MG63 (cell line): ENCODE data around the gene PSMA8. TPM values are rescaled to one million over a fixed set of nuclear protein-coding genes. Genes with fewer than 3 reads are reported as not detected.
"Not testable (repeated sequence)": the region's sequence is repeated elsewhere in the genome, so short reads cannot be mapped to it uniquely, and the experiment has no call there.

Experiments used
- DNase-seq: peaks from one replicate; pipeline ENCODE4 v3.0.0-alpha.2; 2020
- H3K27me3 ChIP-seq: fragments of 250-450 bp; sonication (Bioruptor Pico); 2 replicates; pipeline ENCODE4 v1.5.1; 2020; ENCODE audit warnings: mild to moderate bottlenecking, moderate library complexity
- H3K36me3 ChIP-seq: fragments of 250-450 bp; sonication (Bioruptor Pico); 2 replicates; pipeline ENCODE4 v1.5.1; 2020; ENCODE audit warnings: mild to moderate bottlenecking, moderate library complexity
- H3K4me3 ChIP-seq: fragments of 250-450 bp; sonication (Bioruptor Pico); 2 replicates; pipeline ENCODE4 v1.5.1; 2020; ENCODE audit warnings: mild to moderate bottlenecking, moderate library complexity
- H3K9me3 ChIP-seq: fragments of 250-450 bp; sonication (Bioruptor Pico); 2 replicates; pipeline ENCODE4 v1.5.1; 2020; ENCODE audit warnings: mild to moderate bottlenecking, moderate library complexity
- total RNA-seq: library from RNA; depleted of rRNA; stranded (reverse); fragments of >200 nt; shearing (Covaris generic); gene quantifications from 2 replicates; pipeline ENCODE4 v1.2.3, GENCODE V29; 2014; ENCODE audit warnings: low replicate concordance

Gene PSMA8
- total RNA-seq, 1 experiment from 2014 or later = 0.23 TPM

DNA sequence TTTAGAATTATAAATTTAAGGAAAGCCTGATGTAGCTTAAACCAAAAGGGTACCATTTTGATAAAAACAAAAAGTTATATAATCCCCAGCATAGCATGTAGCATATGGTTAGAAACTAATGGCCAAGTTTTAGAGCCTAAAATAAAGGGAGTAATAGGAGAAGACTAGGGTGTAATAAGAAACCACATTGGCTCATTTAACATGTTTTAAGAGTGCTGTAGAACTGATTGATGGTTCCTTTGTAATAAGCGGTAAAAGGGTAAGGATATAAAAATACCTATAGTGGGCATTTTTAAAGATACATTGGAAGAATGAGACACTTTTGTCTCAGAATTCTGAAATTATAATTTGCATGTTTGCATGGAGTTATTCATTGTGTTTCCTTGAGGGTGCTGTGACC lies 1.9 kb downstream of the PSMA8 start:
- Histone ChIP-seq H3K9me3 (no peaks in the 10 kb centered on the region), H3K4me3 (no peak overlapping the region), H3K36me3 (no peaks in the 10 kb centered on the region), H3K27me3 (peaks cover 2% of the 10 kb centered on the region)
- no peak for DNase-seq

DNA sequence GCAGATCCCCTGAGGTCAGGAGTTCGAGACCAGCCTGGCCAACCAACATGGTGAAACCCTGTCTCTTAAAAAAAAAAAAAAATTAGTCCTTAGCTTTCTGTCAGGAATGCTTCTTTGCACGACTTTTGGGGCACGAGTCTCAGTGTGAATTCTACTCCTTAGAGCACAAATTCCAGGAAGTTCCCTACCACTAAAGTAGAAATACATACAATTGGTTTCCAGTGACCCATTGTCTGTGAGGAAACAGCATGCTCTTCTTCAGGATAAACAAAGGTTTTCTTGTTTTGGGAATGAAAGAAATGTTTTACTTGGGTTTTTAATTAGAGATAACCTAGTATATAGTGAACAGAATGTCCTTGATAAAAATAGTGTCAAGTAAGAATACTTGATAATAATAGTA lies 23.7 kb downstream of the PSMA8 start:
- H3K9me3 ChIP-seq = no peaks in the 10 kb centered on the region
- DNase-seq = no peak
- no peaks in the 10 kb centered on the region for H3K36me3 ChIP-seq
- H3K27me3 ChIP-seq = no peaks in the 10 kb centered on the region
- H3K4me3 ChIP-seq = no peak overlapping the region

DNA sequence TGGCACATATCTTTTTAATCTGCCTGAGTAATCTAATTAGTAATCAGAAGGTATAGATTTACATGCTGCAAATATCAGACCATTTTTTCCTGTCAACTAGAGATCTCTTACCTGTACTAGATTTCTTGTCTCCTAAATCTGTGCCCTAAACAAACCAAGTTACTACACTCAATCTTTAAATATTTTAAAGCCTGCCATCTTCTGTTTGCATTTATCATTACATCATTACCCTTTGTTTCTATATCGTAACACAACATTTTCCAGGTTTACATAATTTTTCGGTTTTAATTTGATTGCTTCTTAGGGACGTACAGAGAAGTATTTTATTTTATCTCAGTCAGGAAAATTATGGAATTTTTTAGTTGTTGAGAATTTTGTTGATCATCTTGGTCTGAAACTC lies 25.7 kb downstream of the PSMA8 start:
- H3K36me3 ChIP-seq = no peaks in the 10 kb centered on the region
- no peaks in the 10 kb centered on the region for H3K27me3 ChIP-seq
- no peaks in the 10 kb centered on the region for H3K9me3 ChIP-seq
- no peak overlapping the region for H3K4me3 ChIP-seq
- DNase-seq = no peak

DNA sequence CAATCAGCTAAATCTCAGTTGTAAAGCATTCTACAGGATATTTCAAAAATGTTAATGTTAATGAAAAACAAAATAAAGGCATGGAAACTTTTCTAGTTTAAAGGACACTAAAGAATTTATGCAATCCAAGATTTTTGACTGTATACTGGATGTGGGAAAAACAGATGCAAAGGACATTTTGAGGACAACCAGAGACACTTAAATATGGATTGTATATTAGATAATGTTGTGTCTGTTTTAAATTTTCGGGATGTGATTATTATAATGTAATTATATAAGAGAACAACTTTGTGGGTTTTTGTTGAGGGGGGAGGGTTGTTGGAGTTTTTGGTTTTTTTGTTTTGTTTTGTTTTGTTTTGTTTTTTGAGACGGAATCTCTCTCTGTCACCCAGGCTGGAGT lies 30.9 kb downstream of the PSMA8 start:
- Histone ChIP-seq H3K27me3 (no peaks in the 10 kb centered on the region), H3K9me3 (no peaks in the 10 kb centered on the region), H3K36me3 (no peaks in the 10 kb centered on the region), H3K4me3 (no peak overlapping the region)
- DNase-seq = no peak

DNA sequence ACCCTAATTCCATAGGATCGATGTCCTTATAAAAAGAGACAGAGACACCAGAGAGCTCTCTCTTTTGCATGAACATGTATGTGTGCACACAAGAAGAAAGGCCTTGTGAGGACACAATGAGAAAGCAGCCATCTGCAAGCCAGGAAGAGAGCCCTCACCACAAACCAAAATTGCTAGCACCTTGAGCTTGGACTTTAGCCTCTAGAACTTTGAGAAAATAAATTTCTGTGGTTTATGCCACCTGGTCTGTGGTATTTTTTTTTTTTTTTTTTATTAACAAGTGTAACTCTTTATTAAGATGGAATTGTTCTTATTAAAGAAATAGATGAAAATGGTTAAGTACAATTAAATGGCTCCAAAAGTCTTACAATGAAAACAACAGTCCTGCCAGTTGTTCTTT lies 33.9 kb downstream of the PSMA8 start:
- not testable (repeated sequence) for H3K4me3 ChIP-seq, H3K36me3 ChIP-seq, DNase-seq, H3K9me3 ChIP-seq, H3K27me3 ChIP-seq

DNA sequence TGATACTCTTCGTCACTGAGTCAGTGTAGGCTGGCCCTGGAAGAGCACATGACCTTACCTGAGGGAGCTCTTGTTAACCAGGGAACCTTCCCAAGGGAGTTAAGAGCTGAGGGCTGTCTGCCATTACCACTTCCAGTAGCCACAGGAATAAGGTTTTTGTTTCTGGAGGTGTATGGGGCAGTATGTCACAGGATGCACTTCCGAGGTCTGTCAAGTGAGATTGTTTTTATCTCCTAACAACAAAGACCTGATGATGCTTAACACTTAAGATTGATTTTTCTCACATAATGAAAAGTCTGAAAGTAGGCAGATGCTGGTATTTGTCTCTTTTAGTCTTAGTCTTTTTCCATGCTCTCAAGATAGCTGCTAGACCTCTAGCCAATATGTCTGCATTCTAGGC lies 41.8 kb downstream of the PSMA8 start:
- no peaks in the 10 kb centered on the region for H3K27me3 ChIP-seq
- no peaks in the 10 kb centered on the region for H3K9me3 ChIP-seq
- DNase-seq = no peak
- no peak overlapping the region for H3K4me3 ChIP-seq
- no peaks in the 10 kb centered on the region for H3K36me3 ChIP-seq

DNA sequence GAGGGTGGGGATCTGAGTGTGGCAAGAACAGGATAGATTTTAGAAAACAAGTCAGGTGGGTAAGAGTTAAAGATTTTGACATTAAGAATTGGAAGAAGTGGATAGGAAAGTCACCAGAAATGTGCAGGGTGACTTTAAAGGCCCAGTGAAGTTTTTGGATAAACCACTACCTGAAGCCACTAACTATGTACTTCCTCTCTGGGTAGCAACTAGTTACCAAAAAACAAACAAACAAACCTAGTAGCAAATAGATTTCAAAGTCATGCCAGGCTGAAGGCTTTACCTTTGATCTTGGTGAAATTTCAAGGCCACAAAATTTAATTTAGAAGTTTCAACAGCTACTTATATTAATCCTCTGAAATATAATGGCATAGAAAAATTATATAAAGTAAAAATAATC lies 42.5 kb downstream of the PSMA8 start:
- no peak overlapping the region for H3K4me3 ChIP-seq
- H3K9me3 ChIP-seq = no peaks in the 10 kb centered on the region
- DNase-seq = no peak
- no peaks in the 10 kb centered on the region for H3K36me3 ChIP-seq
- H3K27me3 ChIP-seq = no peaks in the 10 kb centered on the region

DNA sequence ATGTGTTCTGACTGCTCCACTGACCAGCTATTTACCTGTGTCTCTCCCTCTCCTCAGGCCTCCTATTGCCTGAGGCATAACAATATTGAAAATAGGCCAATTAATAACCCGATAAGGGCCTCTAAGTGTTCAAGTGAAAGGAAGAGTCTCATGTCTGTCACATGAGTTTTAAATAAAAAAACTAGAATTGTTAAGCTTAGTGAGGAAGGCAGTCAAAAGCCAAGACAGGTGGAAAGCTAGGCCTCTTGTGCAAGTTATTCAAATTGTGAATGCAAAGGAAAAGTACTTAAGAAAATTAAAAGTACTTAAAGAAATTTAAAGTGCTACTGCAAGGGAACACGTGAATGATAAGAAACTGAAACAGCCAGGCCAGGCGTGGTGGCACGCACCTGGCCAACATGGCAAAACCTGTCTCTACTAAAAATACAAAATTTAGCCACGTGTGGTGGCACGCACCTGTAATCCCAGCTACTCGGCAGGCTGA lies 47.7 kb downstream of the PSMA8 start:
- Histone ChIP-seq H3K9me3 (no peaks in the 10 kb centered on the region), H3K27me3 (no peaks in the 10 kb centered on the region), H3K36me3 (no peaks in the 10 kb centered on the region), H3K4me3 (no peak overlapping the region)
- no peak for DNase-seq

DNA sequence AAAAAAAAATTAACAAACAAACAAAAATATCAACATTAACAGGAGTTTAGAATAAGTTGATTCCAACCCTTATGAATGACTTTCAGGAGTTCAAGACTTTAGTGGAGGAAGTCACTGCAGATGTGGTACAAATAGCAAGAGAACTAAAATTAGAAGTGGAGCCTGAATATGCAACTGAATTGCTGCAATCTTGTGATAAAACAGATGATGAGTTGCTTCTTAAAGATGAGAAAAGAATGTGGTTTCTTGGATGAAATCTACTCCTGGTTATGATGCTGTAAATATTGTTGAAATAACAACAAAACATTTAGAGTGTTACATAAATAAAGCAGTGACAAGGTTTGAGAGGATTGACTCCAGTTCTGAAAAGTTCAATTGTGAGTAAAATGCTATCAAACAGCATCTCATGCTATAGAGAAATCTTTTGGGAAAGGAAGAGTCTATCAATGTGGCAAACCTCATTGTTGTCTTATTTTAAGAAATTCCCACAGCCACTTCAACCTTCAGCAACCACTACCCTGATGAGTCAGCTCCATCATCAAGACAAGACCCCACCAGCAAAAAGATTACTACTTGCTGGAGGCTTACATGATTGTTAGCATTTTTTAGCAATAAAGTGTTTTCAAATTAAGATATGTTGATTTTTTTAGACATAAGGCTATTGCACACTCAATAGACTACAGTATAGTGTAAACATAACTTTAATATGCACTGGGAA lies 49.9 kb downstream of the PSMA8 start:
- Histone ChIP-seq H3K9me3 (no peaks in the 10 kb centered on the region), H3K36me3 (no peaks in the 10 kb centered on the region), H3K27me3 (no peaks in the 10 kb centered on the region), H3K4me3 (no peak overlapping the region)
- DNase-seq = no peak

DNA sequence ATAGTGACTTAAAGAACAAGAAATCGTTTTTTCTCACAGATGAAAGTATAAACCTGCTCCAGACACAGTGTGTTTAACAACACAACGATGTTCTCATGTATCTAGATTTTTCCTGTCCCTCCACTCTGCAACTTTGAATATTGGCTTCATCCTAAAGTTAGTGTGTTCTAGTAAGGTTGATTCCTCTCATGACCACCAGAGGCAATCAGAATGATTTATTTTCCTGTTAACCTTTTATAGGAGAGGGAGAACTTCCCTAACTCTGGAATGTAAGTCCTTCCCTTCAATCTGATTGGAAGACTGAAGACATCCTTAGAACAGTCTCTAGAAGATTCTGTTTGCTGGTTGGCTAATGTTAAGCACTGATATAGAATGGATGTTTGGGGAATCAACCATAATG lies 51.6 kb downstream of the PSMA8 start:
- Histone ChIP-seq H3K9me3 (no peaks in the 10 kb centered on the region), H3K36me3 (no peaks in the 10 kb centered on the region), H3K27me3 (no peaks in the 10 kb centered on the region), H3K4me3 (no peak overlapping the region)
- DNase-seq = no peak

DNA sequence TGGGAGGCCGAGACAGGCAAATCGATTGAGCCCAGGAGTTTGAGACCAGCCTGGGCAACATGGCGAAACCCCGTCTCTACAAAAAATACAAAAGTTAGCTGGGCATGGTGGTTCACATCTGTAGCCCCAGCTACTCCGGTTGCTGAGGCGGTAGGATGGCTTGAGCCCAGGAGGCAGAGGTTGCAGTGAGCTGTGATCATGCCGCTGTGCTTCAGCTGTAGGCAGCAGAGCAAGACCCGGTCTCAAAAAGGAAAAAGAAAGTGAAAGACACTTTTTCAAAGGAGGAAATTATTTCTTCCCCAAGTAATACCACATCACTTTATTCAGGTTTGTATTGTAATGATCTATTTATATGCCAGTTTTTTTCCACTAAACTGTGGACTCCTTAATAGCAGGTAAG lies 56.8 kb downstream of the PSMA8 start:
- no peaks in the 10 kb centered on the region for H3K27me3 ChIP-seq
- H3K36me3 ChIP-seq = no peaks in the 10 kb centered on the region
- H3K9me3 ChIP-seq = no peaks in the 10 kb centered on the region
- no peak overlapping the region for H3K4me3 ChIP-seq
- DNase-seq = no peak

DNA sequence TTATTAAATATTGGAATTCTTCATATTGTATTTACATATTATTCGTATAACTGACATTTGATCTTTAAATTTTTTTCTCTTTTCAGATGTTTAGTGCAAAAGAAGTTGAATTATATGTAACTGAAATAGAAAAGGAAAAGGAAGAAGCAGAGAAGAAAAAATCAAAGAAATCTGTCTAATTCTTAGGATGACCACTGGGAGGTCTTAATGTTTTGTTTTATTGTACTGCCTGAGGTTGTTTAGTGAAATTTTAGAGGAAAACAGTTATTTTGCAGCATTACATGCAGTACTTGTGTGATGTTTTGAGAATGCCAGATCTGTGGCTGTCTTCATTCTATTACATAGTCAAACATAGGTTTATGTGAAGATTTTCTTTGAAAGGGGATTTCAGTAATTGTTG lies 58.6 kb downstream of the PSMA8 start:
- Histone ChIP-seq H3K27me3 (no peaks in the 10 kb centered on the region), H3K9me3 (no peaks in the 10 kb centered on the region), H3K36me3 (no peaks in the 10 kb centered on the region), H3K4me3 (no peak overlapping the region)
- no peak for DNase-seq

DNA sequence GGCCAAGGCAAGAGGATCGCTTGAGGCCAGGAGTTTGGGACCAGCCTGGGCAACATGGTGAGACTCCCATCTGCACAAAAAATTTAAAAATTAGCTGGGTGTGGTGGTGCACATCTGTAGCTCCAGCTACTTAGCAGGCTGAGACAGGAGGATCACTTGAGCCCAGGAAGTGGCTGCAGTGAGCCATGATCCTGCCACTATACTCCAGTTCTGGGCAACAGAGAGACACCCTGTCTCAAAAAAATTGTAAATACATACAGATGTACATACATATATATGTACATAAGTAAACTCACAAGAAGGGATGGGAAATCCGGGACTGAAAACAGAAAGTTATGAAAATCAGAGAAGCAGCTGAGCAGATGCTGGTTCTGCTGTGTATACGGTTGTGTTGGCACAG lies 62.9 kb downstream of the PSMA8 start:
- no peak for DNase-seq
- no peaks in the 10 kb centered on the region for H3K36me3 ChIP-seq
- no peaks in the 10 kb centered on the region for H3K27me3 ChIP-seq
- H3K4me3 ChIP-seq = no peak overlapping the region
- H3K9me3 ChIP-seq = no peaks in the 10 kb centered on the region

DNA sequence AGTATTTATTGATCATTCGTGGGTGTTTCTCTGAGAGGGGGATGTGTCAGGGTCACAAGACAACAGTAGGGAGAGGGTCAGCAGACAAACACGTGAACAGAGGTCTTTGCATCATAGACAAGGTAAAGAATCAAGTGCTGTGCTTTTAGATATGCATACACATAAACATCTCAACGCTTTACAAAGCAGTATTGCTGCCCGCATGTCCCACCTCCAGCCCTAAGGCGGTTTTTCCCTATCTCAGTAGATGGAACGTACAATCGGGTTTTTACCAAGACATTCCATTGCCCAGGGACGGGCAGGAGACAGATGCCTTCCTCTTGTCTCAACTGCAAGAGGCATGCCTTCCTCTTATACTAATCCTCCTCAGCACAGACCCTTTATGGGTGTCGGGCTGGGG lies 68.3 kb downstream of the PSMA8 start:
- H3K4me3 ChIP-seq, H3K27me3 ChIP-seq, DNase-seq: not testable (repeated sequence)

DNA sequence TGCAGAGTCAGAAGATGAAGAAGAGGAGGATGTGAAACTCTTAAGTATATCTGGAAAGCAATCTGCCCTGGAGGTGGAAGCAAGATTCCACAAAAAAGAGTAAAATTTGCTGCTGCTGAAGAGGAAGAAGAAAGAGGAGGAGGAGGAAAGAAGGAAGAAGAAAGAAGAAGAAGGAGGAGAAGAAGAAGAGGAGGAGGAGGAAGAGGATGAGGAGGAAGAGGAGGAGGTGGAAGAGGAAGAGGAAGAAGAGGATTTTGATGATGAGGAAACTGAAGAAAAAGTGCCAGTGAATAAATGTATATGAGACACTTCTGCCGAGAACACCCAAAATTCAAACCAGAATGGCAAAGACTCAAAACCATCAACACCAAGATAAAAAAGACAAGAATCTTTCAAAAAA lies 71.6 kb downstream of the PSMA8 start:
- no peaks in the 10 kb centered on the region for H3K9me3 ChIP-seq
- DNase-seq = no peak
- no peak overlapping the region for H3K4me3 ChIP-seq
- no peaks in the 10 kb centered on the region for H3K36me3 ChIP-seq
- no peaks in the 10 kb centered on the region for H3K27me3 ChIP-seq

More for the DNA sequence above, 68.3 kb downstream of the PSMA8 start:
- H3K36me3 ChIP-seq, H3K9me3 ChIP-seq: not testable (repeated sequence)

DNA sequence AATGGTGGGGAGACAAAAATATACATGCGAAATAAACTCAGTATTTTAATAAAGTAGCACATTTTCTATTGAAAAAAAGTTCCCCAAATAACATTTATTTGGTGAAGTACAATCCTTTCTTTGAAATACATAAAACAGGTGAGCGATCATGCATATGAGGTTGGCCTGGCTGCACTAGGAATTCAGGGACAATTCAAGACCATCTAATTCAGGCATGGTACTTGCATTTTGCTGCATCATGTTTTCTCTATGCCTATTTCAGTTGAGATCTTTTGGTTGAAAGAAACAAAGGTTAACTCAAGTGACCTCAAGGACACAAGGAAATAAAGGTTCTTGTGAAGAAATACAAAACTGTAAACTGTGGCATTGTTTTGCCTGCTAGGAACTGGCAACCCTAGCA lies 72.8 kb downstream of the PSMA8 start:
- H3K27me3 ChIP-seq = no peaks in the 10 kb centered on the region
- no peaks in the 10 kb centered on the region for H3K36me3 ChIP-seq
- no peak overlapping the region for H3K4me3 ChIP-seq
- no peak for DNase-seq
- H3K9me3 ChIP-seq = no peaks in the 10 kb centered on the region

DNA sequence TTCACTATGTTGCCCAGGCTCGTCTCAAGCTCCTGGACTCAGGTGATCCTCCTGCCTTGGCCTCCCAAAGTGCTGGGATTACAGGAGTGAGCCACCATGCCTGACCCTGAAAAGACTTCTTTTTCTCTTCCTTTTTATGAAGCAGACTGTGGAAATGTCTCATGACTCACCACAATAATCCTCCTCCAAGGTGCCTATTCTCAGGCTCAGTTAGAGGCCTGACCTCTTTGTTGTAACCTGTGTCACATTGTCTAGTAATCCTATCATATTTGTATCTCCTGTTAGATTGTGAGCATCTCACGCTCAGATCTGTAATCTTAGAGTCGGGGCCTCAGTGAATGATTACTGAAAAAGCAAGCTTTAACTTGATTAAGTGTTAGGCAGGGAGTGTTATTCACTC lies 74.3 kb downstream of the PSMA8 start:
- no peaks in the 10 kb centered on the region for H3K27me3 ChIP-seq
- H3K36me3 ChIP-seq = no peaks in the 10 kb centered on the region
- no peak for DNase-seq
- H3K4me3 ChIP-seq = no peak overlapping the region
- H3K9me3 ChIP-seq = no peaks in the 10 kb centered on the region

DNA sequence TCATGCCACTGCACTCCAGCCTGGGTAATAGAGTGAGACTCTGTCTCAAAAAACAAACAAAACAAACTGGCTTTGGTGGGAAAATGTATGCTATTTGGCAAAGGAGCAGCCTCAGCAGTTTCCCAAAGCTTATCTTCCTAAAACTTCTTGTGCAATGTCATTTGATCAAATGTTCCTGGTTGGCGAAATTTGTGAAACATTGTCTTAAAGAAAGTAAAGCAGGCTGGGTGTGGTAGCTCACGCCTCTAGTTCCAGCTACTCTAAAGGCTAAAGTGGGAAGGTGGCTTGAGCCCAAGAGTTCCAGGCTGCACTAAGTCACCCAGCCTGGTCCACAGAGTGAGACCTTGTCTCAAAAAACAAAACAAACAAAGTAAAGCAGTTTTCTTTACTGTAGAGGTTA lies 75.3 kb downstream of the PSMA8 start:
- no peak for DNase-seq
- H3K9me3 ChIP-seq = no peaks in the 10 kb centered on the region
- H3K4me3 ChIP-seq = no peak overlapping the region
- no peaks in the 10 kb centered on the region for H3K36me3 ChIP-seq
- no peaks in the 10 kb centered on the region for H3K27me3 ChIP-seq

DNA sequence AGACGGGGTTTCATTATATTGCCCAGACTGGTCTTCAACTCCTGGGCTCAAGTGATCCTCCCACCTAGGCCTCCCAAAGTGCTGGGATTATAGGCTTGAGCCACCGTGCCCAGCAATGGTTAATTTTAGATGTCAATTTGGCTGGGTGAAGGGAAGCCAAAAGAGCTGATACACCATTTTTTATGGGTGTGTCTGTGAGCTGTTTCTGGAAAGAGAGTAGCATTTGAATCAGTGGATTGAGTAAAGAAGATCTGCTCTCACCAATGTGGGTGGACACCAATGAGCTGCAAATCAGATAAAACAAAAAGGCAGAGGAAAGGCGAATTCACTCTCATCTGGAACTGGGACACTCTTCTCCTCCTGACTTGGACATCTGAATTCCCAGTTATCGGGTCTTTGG lies 76.5 kb downstream of the PSMA8 start:
- no peak for DNase-seq
- H3K27me3 ChIP-seq = no peaks in the 10 kb centered on the region
- no peak overlapping the region for H3K4me3 ChIP-seq
- no peaks in the 10 kb centered on the region for H3K9me3 ChIP-seq
- no peaks in the 10 kb centered on the region for H3K36me3 ChIP-seq
